Measurements from ENCODE around the gene CLCN7.

Gene CLCN7

GRCh38 chr16:1503110-1503955 is 28.5 kb upstream of the CLCN7 start:
- in situ Hi-C loops (cut with MboI; ENCODE audit: low sequenced_read_pairs), result no loop called here

DNA sequence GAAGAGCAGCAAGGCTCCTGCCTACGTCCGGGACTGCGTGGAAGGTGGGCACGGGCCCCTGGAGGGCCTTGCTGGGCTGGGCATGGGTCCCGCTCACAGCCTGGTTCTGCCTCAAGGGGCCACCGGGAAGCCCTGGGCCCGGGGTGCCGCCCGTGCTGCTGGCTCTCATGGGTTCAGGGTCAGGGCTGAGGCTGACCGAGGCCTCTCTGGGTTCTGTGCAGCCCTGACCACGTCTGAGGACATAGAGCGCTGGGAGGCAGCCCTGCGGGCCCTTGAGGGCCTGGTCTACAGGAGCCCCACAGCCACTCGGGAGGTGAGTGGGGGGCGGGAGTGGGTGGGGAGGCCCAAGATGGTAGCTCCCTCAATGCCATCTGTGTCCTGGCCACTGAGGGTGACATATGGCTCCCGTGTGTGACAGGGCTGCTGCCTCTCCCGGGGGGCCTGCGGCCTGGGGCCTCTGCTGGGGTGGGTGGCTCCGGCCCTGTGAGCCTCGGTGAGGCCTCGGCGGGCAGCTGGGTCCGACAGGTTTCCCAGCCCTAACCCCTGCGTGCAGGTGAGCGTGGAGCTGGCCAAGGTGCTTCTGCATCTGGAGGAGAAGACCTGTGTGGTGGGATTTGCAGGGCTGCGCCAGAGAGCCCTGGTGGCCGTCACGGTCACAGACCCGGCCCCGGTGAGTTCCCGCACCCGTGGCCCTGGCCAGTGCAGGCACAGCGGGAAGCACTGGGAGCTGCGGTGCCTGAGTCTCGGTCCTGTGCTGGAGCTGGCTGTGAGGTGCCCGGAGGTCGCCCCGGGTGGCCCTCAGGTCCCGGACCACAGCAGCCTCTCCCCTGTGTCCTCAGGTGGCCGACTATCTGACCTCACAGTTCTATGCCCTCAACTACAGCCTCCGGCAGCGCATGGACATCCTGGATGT is 27.5 kb upstream of the CLCN7 start:
- in situ Hi-C loops (cut with MboI; ENCODE audit: low sequenced_read_pairs), result no loop called here

DNA sequence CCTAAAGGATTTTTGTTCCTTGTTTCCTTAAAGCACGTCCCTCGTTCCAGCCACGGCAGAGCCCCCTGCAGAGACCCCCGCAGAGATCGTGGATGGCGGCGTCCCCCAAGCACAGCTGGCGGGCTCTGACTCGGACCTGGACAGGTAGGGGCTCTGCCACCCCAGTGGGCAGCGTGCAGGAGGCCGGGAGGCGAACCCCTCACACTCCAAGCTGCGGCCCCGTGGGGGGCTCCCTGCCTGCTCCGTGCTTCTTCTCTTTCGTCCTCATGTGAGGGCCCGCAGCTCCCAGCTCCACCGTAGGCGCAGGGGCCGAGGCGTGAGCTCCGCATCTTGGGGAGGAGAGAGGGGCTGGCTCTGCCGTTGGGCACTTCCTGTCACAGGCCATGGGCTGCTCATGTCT is 26.8 kb upstream of the CLCN7 start:
- in situ Hi-C loops (cut with MboI; ENCODE audit: low sequenced_read_pairs), result no loop called here

- in situ Hi-C loops (cut with MboI; ENCODE audit: low sequenced_read_pairs), result no loop called here
These were observed 25.8 kb upstream of the CLCN7 start for GRCh38 chr16:1500465-1501150.

DNA sequence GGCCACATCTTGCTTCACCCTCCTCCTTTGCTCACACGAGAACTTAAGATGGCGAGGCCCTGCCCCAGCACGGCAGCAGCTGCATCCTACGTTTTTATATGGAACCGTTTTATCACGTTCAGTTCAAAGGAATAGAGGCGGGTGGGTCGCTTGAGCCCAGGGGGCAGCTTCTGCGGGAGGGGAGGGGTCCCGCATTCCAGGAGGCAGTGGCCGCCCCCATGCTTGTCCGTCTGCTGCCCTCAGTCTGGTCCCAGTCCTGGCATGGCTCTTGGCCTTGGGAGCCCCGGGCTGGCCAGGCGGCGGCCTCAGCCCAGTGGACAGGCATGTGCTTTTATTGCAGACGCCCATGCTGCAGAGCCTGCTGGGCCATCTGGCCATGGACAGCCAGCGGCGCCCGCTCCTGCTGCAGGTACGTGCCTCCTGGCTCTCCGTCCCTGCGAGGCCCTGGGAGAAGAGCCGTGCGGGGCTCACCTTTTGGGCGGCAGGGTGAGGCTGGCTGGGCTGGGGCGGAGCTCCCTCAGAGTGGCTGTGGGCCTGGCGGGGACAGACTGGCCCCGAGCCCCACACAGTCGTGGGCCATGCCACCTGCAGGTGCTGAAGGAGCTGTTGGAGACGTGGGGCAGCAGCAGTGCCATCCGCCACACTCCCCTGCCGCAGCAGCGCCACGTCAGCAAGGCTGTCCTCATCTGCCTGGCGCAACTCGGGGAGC is 25.1 kb upstream of the CLCN7 start:
- in situ Hi-C loops (cut with MboI; ENCODE audit: low sequenced_read_pairs), result no loop called here

- in situ Hi-C loops (cut with MboI; ENCODE audit: low sequenced_read_pairs), result no loop called here
These were observed 24.3 kb upstream of the CLCN7 start for GRCh38 chr16:1498899-1499676.

GRCh38 chr16:1497014-1497598 is 22.3 kb upstream of the CLCN7 start:
- in situ Hi-C loops (cut with MboI; ENCODE audit: low sequenced_read_pairs), result no loop called here

- in situ Hi-C loops (cut with MboI; ENCODE audit: low sequenced_read_pairs), result no loop called here
These were observed 21.6 kb upstream of the CLCN7 start for GRCh38 chr16:1496464-1496863.

GRCh38 chr16:1495889-1496262 is 21.0 kb upstream of the CLCN7 start:
- in situ Hi-C loops (cut with MboI; ENCODE audit: low sequenced_read_pairs), result no loop called here

GRCh38 chr16:1495211-1495888 is 20.5 kb upstream of the CLCN7 start:
- in situ Hi-C loops (cut with MboI; ENCODE audit: low sequenced_read_pairs), result no loop called here

DNA sequence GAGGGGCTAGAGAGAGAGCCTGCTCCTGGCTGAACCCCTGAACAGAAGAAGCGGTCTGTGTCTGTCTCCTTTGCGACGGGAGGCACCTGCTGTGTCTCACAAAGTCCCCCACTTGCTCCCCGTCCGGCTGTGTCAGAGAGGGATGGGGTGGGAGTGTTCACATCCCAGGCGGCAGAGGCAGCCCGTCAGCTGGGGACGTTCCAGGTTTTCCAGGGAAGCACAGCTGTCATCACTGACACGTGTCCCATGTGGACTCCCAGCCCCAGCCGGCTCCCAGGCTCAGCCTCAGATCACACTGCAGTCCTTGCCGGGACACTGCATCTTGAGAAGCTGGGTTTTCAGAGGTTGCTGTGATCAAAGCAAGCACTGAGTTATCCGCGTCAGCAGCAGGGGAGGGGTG is 19.9 kb upstream of the CLCN7 start:
- in situ Hi-C loops (cut with MboI; ENCODE audit: low sequenced_read_pairs), result no loop called here

- in situ Hi-C loops (cut with MboI; ENCODE audit: low sequenced_read_pairs), result no loop called here
These were observed 19.4 kb upstream of the CLCN7 start for GRCh38 chr16:1494129-1494640.

DNA sequence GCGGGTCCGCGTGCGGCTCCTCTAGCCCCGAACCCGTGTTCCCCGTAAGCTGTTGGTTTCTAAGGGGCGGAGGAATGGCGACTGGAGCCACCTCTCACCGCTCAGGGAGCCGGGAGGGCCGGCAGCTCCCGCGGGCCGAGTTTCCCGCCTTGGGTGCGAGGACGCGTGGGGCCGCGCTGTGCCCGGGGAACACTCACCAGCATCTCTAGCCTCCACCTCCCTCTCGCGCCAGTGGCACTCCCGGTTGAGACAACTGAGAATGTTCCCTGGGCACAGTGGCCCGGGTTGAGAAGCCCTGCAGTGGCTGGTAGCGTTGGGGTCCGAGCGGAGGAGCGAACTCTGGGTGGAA is 18.9 kb upstream of the CLCN7 start:
- in situ Hi-C loops (cut with MboI; ENCODE audit: low sequenced_read_pairs), result no loop called here

DNA sequence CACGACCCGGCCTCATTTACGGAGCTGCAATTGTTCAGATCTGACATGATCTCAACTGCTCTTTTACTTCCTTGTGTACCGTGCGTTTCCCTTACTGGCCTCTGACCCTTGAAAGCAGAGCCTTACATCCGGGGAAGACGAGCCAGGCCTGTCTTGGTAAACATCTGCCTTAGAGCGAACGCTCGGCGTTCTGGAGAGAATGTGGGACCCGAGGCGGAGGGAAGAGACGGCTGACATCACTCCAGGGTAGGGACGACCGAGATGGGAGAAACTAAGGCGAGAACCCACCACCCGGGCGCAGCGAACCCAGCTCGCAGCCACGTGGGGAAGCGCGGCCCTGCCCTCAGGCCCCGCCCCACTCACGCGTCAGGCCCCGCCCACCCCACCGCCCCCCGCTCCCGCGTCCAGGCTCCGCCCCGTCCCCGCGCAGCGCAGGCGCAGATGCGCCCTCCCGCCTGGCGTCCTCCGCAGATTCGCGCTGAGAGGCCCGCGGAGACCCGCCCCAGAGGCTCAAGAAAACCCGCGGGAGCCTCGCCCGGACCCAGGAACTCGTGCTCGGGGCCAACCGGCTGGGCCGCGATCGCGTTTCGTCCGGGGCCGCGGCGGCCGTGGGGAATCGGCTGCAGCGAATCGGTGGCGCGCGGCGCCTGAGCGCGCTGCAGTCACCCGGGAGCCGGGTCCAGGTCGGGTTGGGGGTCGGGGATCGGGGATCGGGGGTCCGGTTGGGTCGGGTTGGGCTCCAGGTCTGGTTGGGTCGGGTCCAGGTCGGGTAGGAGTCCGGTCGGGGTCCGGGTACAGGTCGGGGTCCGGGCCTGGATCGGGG is 18.3 kb upstream of the CLCN7 start, which contains the start of gene TELO2:
Gene TELO2, plus strand, starts transcription at position 438 of the 823 bp plus-strand sequence. CDS start 922 bp downstream, outside the sequence.
- in situ Hi-C loops (cut with MboI; ENCODE audit: low sequenced_read_pairs), result no loop called here

DNA sequence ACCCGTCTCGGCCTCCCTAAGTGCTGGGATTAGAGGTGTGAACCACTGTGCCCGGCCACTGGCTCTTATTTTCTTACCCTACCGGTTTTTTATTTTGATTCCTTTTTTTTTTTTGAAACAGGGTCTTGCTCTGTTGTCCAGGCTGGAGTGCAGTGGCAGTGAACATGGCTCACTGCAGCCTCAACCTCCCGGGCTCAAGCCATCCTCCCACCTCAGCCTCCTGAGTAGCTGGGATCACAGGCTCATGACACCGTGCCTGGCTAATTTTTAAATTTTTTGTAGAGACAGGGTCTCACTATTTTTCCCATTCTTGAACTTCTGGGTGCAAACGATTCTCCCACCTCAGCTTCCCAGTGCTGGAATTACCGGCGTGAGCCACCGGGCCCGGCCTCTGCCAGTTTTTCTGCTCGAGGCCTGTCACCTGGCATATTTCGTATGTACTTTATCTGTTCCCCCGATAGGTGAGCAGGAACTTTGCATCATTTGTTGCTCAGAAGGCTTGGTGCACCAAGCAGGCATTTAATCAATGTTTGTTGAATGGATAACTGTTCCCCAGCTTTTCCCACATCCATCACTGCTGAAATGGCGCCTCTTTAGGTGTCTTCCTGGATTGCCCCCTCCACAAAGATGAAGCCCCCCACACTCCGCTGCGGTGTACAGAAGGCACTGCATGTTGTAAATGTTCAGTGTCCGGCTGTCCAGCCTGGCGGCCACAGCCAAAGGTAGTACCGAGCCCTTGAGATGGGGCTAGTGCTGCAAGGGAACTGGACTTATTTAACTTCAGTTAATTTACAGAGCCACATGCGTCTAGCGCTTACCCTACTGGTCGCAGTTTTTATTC is 17.5 kb upstream of the CLCN7 start:
- in situ Hi-C loops (cut with MboI; ENCODE audit: low sequenced_read_pairs), result no loop called here

DNA sequence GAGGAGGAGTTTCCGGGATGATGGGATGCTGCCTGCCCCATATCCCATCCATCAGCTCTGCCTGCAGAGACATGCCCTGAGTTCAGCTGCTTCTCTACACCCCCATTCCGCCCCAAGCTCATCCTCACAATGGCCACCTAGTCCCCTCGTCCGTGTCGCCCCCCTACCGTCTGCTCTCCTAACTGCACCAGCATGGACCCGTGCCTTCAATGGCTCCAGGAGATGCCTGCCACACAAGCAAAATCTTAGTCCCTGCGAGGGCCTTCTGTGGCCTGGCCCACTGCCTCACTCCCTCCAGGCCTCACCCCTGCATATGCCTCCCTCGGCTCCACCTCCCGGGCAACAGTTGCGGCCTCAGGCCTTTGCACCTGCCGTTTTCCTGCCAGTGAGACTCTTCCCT is 16.5 kb upstream of the CLCN7 start:
- in situ Hi-C loops (cut with MboI; ENCODE audit: low sequenced_read_pairs), result no loop called here

- in situ Hi-C loops (cut with MboI; ENCODE audit: low sequenced_read_pairs), result no loop called here
These were observed 14.2 kb upstream of the CLCN7 start for GRCh38 chr16:1489077-1489476.
